SK-N-SH treated with all-trans-retinoic acid at 6 μM for 48 hours (cell line): ENCODE data around the gene BBS9.

Experiments
- ARNTL ChIP-seq: fragments of 450-650 bp; formaldehyde crosslinking; IDR thresholded peaks from 2 replicates; pipeline ENCODE4 v1.5.0; 2020; ENCODE audit warnings: low read depth, mild to moderate bottlenecking, moderate library complexity, borderline replicate concordance
- CREB5 ChIP-seq: fragments of 250-450 bp; sonication (Bioruptor Pico); IDR thresholded peaks from 2 replicates; pipeline ENCODE4 v1.5.1; 2020; ENCODE audit warnings: low read depth, mild to moderate bottlenecking, moderate library complexity
- CSDC2 ChIP-seq: fragments of 250-450 bp; sonication (Bioruptor Pico); IDR thresholded peaks from 2 replicates; pipeline ENCODE4 v1.5.0; 2020; ENCODE audit warnings: mild to moderate bottlenecking, moderate library complexity
- ISL1 ChIP-seq: fragments of 250-450 bp; sonication (Bioruptor Pico); IDR thresholded peaks from 2 replicates; pipeline ENCODE4 v2.1.2; 2022; ENCODE audit warnings: mild to moderate bottlenecking, moderate library complexity
- PATZ1 ChIP-seq: fragments of 250-450 bp; sonication (Bioruptor Pico); IDR thresholded peaks from 2 replicates; pipeline ENCODE4 v1.8.0; 2020; ENCODE audit warnings: mild to moderate bottlenecking, moderate library complexity, borderline replicate concordance
- RARB ChIP-seq: fragments of 250-450 bp; sonication (Bioruptor Pico); IDR thresholded peaks from 2 replicates; pipeline ENCODE4 v1.8.0; 2021; ENCODE audit warnings: mild to moderate bottlenecking, moderate library complexity
- TOX ChIP-seq: fragments of 250-450 bp; sonication (Bioruptor Pico); IDR thresholded peaks from 2 replicates; pipeline ENCODE4 v1.8.0; 2021; ENCODE audit warnings: mild to moderate bottlenecking, moderate library complexity, borderline replicate concordance
- ZFP3 ChIP-seq: fragments of 250-450 bp; sonication (Bioruptor Pico); IDR thresholded peaks from 2 replicates; pipeline ENCODE4 v1.5.0; 2020; ENCODE audit warnings: mild to moderate bottlenecking, moderate library complexity
- ZFP30 ChIP-seq: fragments of 450-650 bp; formaldehyde crosslinking; IDR thresholded peaks from 2 replicates; pipeline ENCODE4 v1.5.0; 2022; ENCODE audit warnings: mild to moderate bottlenecking, moderate library complexity
- ZNF8 ChIP-seq: fragments of 450-650 bp; formaldehyde crosslinking; IDR thresholded peaks from 2 replicates; pipeline ENCODE4 v1.5.0; 2020; ENCODE audit warnings: mild to moderate bottlenecking, moderate library complexity
- TF ChIP-seq, protein P1 (sequence below): fragments of 250-450 bp; sonication (Bioruptor Pico); IDR thresholded peaks from 2 replicates; pipeline ENCODE4 v1.5.0; 2020; ENCODE audit warnings: mild to moderate bottlenecking, moderate library complexity

DNA sequence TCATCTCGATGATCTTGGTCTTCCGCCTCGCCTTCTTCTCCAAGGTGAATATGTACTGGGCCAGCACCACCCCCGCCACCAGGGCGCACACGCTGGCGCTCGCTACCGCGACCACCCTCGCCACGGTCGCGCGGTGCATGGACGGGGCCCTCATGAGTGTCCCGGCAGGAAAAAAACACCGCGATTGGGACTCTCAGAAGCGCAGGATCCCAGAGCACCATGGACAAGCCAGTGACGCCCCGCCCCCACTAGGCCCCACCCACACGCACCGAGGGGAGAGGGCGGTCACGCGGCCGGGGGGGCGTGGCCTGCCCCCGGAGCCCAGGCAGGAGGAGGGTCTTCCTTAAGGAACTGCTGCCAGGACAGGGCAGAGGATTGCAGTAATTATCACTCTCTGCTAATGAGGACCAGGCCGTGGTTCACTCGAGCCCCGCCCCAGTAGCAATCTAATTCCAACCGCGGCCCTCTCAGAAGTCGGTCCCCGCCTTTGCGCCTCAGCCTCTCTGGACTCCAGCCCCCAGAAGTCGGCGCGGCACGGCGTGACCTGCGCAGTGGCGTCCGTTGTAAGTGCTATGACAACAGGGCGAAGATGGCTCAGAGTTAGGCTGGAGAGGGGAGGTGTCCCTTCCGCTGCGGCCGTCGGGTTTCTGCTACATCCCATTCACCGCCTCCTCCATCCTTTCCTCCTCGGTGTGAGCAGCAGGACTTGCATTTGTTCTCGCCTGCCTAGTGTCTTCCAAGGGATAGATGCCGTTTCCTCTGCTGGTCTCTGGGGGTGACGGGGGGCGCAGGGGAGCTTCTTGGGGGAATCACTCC, at the start of gene BBS9:
- no peak for TF ChIP-seq TOX (CRISPR knock-in tag)
- TF ChIP-seq PATZ1 (CRISPR knock-in tag): no peak; the same call in 1 of the 2 replicates
- TF ChIP-seq ZFP3 (CRISPR knock-in tag): no peak
- no peak for TF ChIP-seq CREB5 (CRISPR knock-in tag)
- TF ChIP-seq ZNF8 (CRISPR knock-in tag): no peak
- no peak for TF ChIP-seq ZFP30
- no peak for TF ChIP-seq RARB
- no peak for TF ChIP-seq CSDC2
- TF ChIP-seq ARNTL: no peak
- TF ChIP-seq ISL1 (CRISPR knock-in tag): no peak
- TF ChIP-seq, protein P1, sequence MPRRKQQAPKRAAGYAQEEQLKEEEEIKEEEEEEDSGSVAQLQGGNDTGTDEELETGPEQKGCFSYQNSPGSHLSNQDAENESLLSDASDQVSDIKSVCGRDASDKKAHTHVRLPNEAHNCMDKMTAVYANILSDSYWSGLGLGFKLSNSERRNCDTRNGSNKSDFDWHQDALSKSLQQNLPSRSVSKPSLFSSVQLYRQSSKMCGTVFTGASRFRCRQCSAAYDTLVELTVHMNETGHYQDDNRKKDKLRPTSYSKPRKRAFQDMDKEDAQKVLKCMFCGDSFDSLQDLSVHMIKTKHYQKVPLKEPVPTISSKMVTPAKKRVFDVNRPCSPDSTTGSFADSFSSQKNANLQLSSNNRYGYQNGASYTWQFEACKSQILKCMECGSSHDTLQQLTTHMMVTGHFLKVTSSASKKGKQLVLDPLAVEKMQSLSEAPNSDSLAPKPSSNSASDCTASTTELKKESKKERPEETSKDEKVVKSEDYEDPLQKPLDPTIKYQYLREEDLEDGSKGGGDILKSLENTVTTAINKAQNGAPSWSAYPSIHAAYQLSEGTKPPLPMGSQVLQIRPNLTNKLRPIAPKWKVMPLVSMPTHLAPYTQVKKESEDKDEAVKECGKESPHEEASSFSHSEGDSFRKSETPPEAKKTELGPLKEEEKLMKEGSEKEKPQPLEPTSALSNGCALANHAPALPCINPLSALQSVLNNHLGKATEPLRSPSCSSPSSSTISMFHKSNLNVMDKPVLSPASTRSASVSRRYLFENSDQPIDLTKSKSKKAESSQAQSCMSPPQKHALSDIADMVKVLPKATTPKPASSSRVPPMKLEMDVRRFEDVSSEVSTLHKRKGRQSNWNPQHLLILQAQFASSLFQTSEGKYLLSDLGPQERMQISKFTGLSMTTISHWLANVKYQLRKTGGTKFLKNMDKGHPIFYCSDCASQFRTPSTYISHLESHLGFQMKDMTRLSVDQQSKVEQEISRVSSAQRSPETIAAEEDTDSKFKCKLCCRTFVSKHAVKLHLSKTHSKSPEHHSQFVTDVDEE (CRISPR knock-in tag): no peak
